Ovary (tissue), 3 donors: ENCODE data around the gene ENTPD1.
"Not testable (repeated sequence)": the region's sequence is repeated elsewhere in the genome, so short reads cannot be mapped to it uniquely, and the experiment has no call there.

Experiments used
- EP300 ChIP-seq: sonication (generic); formaldehyde crosslinking; IDR thresholded peaks from one replicate; pipeline ENCODE4 v1.6.1; 2017; ENCODE audit warnings: antibody characterized with exemption
- POLR2A ChIP-seq: fragments of 450-650 bp; IDR thresholded peaks from one replicate; pipeline ENCODE4 v1.6.1; 2017; ENCODE audit warnings: antibody characterized with exemption, mild to moderate bottlenecking, moderate library complexity
- TF ChIP-seq, protein P1 (sequence below), 3 donors: fragments of 450-650 bp in 2 of 3; fragments of 200-600 bp in 1 of 3; IDR thresholded peaks; one replicate each; pipeline versions ENCODE4 v1.5.1 to v1.8.0; 2016 to 2022; ENCODE audit warnings: antibody characterized with exemption in 3 of 3, mild to moderate bottlenecking in 1 of 3
- donor health status: DM: no; HTN: no; CAD: no.

DNA sequence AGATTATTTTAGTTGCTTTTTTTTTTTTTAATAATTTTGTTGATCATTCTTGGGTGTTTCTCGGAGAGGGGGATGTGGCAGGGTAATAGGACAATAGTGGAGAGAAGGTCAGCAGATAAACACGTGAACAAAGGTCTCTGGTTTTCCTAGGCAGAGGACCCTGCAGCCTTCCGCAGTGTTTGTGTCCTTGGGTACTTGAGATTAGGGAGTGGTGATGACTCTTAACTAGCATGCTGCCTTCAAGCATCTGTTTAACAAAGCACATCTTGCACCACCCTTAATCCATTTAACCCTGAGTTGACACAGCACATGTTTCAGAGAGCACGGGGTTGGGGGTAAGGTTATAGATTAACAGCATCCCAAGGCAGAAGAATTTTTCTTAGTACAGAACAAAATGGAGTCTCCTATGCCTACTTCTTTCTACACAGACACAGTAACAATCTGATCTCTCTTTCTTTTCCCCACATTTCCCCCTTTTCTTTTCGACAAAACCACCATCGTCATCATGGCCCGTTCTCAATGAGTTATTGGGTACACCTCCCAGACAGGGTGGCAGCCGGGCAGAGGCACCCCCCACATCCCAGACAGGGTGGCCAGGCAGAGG lies 52.8 kb downstream of the ENTPD1 start:
- TF ChIP-seq, protein P1, sequence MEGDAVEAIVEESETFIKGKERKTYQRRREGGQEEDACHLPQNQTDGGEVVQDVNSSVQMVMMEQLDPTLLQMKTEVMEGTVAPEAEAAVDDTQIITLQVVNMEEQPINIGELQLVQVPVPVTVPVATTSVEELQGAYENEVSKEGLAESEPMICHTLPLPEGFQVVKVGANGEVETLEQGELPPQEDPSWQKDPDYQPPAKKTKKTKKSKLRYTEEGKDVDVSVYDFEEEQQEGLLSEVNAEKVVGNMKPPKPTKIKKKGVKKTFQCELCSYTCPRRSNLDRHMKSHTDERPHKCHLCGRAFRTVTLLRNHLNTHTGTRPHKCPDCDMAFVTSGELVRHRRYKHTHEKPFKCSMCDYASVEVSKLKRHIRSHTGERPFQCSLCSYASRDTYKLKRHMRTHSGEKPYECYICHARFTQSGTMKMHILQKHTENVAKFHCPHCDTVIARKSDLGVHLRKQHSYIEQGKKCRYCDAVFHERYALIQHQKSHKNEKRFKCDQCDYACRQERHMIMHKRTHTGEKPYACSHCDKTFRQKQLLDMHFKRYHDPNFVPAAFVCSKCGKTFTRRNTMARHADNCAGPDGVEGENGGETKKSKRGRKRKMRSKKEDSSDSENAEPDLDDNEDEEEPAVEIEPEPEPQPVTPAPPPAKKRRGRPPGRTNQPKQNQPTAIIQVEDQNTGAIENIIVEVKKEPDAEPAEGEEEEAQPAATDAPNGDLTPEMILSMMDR (IDR thresholded peaks at IDR 0.05): not testable (repeated sequence)
- TF ChIP-seq EP300, POLR2A: not testable (repeated sequence)
